SK-N-SH (cell line): ENCODE results near the gene GUCY1A1.

Experiments
- CTCF ChIP-seq: fragments of 200-600 bp; sonication (generic); IDR thresholded peaks from 2 replicates; pipeline ENCODE4 v1.6.1; 2017; ENCODE audit warnings: antibody characterized with exemption, mild to moderate bottlenecking, moderate library complexity
- IRF3 ChIP-seq: fragments of 150-350 bp; IDR thresholded peaks from 2 replicates; pipeline ENCODE4 v1.6.1; 2016; ENCODE audit warnings: mild to moderate bottlenecking, low read depth, low read length
- JUND ChIP-seq: IDR thresholded peaks from 2 replicates; pipeline ENCODE4 v1.4.0; 2012
- MAX ChIP-seq: IDR thresholded peaks from 2 replicates; pipeline ENCODE4 v1.4.0; 2012; ENCODE audit warnings: low read depth
- POLR2AphosphoS5 ChIP-seq: IDR thresholded peaks from 2 replicates; pipeline ENCODE4 v1.6.1; 2012; ENCODE audit warnings: low read depth, low read length
- RCOR1 ChIP-seq: fragments of 150-350 bp; IDR thresholded peaks from 2 replicates; pipeline ENCODE4 v1.6.1; 2017; ENCODE audit warnings: antibody characterized with exemption, low read length
- ZBTB33 ChIP-seq: IDR thresholded peaks from 2 replicates; pipeline ENCODE4 v1.4.0; 2012; ENCODE audit warnings: low read depth, borderline replicate concordance

- TF ChIP-seq POLR2AphosphoS5: no peak
- no peak for TF ChIP-seq MAX
- no peak for TF ChIP-seq RCOR1
- TF ChIP-seq CTCF: no peak
- no peak for TF ChIP-seq IRF3
- no peak for TF ChIP-seq JUND
- no peak for TF ChIP-seq ZBTB33
Measured at GRCh38 chr4:155724731-155725130, 58.1 kb downstream of the GUCY1A1 start.
